GM23338 (cell line): ENCODE measurements around the gene XRCC5. TPM values are rescaled to one million over a fixed set of nuclear protein-coding genes. Genes with fewer than 3 reads are reported as not detected.

Source experiments
- ATAC-seq: fragments of 200-7000 bp; cut with Tn5 transposase; 3 replicates; pipeline ENCODE4 v1.9.1; 2020
- DNase-seq: peaks from one replicate; pipeline ENCODE4 v3.0.0-alpha.2; 2015; ENCODE audit warnings: low spot score
- H2AFZ ChIP-seq: fragments of 200-600 bp; sonication (generic); 2 replicates; pipeline ENCODE4 v1.8.0; 2016; ENCODE audit warnings: antibody characterized with exemption, mild to moderate bottlenecking, moderate library complexity
- H3F3A ChIP-seq: fragments of 200-600 bp; sonication (generic); replicated peaks from 2 replicates; pipeline ENCODE4 v1.8.0; 2017; ENCODE audit warnings: antibody characterized with exemption, mixed run types, low read depth
- H3K27ac ChIP-seq: fragments of 200-600 bp; sonication (generic); 2 replicates; pipeline ENCODE4 v1.6.1; 2016; ENCODE audit warnings: low read depth
- H3K27me3 ChIP-seq: fragments of 200-600 bp; sonication (generic); 2 replicates; pipeline ENCODE4 v1.8.0; 2016; ENCODE audit warnings: mild to moderate bottlenecking, mixed run types, moderate library complexity; ENCODE audit not compliant: insufficient read depth
- H3K36me3 ChIP-seq: fragments of 200-600 bp; sonication (generic); 2 replicates; pipeline ENCODE4 v1.8.0; 2016; ENCODE audit warnings: mild to moderate bottlenecking; ENCODE audit not compliant: insufficient read depth
- H3K4me1 ChIP-seq: fragments of 200-600 bp; sonication (generic); 2 replicates; pipeline ENCODE4 v1.8.0; 2016; ENCODE audit warnings: mild to moderate bottlenecking, moderate library complexity; ENCODE audit not compliant: insufficient read depth
- H3K4me2 ChIP-seq: fragments of 200-600 bp; sonication (generic); 2 replicates; pipeline ENCODE4 v1.7.1; 2017; ENCODE audit warnings: mixed run types
- H3K4me3 ChIP-seq: fragments of 200-600 bp; sonication (generic); 2 replicates; pipeline ENCODE4 v1.6.1; 2016; ENCODE audit warnings: mixed run types
- H3K79me2 ChIP-seq: fragments of 200-600 bp; sonication (generic); replicated peaks from 2 replicates; pipeline ENCODE4 v1.8.0; 2017; ENCODE audit warnings: mild to moderate bottlenecking; ENCODE audit not compliant: insufficient read depth
- H3K9me2 ChIP-seq: fragments of 200-600 bp; sonication (generic); 2 replicates; pipeline ENCODE4 v1.8.0; 2017; ENCODE audit not compliant: insufficient read depth
- H4K20me1 ChIP-seq: fragments of 200-600 bp; sonication (generic); replicated peaks from 2 replicates; pipeline ENCODE4 v1.8.0; 2017; ENCODE audit warnings: mild to moderate bottlenecking; ENCODE audit not compliant: insufficient read depth
- H3K27ac Mint-ChIP-seq: 2 replicates; pipeline ENCODE4 v1.8.0; 2020; ENCODE audit warnings: inconsistent platforms, mild to moderate bottlenecking, moderate library complexity, mixed read lengths
- H3K27me3 Mint-ChIP-seq: 3 replicates; pipeline ENCODE4 v1.8.0; 2022; ENCODE audit warnings: low read depth, mild to moderate bottlenecking, moderate library complexity, mixed read lengths, inconsistent platforms; ENCODE audit not compliant: insufficient read depth, poor library complexity
- H3K36me3 Mint-ChIP-seq: 3 replicates; pipeline ENCODE4 v1.8.0; 2021; ENCODE audit warnings: low read depth, mild to moderate bottlenecking, inconsistent platforms, moderate library complexity, mixed read lengths
- H3K4me1 Mint-ChIP-seq: 3 replicates; pipeline ENCODE4 v1.8.0; 2020; ENCODE audit warnings: mild to moderate bottlenecking, inconsistent platforms, mixed read lengths
- H3K4me3 Mint-ChIP-seq: 3 replicates; pipeline ENCODE4 v1.8.0; 2021; ENCODE audit warnings: moderate library complexity, mild to moderate bottlenecking, inconsistent platforms, mixed read lengths
- H3K9me3 Mint-ChIP-seq: 3 replicates; pipeline ENCODE4 v1.8.0; 2020; ENCODE audit warnings: moderate library complexity, mild to moderate bottlenecking, inconsistent platforms, mixed read lengths
- EZH2 ChIP-seq: fragments of 200-600 bp; sonication (generic); IDR thresholded peaks from one replicate; pipeline ENCODE4 v1.8.0; 2017; ENCODE audit warnings: antibody characterized with exemption, mild to moderate bottlenecking, low read depth; ENCODE audit not compliant: unreplicated experiment
- NANOG ChIP-seq: IDR thresholded peaks from 2 replicates; pipeline ENCODE4 v1.6.1; 2016; ENCODE audit warnings: antibody characterized with exemption, borderline replicate concordance
- REST ChIP-seq: IDR thresholded peaks from one replicate; pipeline ENCODE4 v1.6.1; 2018; ENCODE audit warnings: antibody characterized with exemption; ENCODE audit not compliant: unreplicated experiment
- STAT1 ChIP-seq: IDR thresholded peaks from one replicate; pipeline ENCODE4 v1.6.1; 2016; ENCODE audit warnings: antibody characterized with exemption; ENCODE audit not compliant: unreplicated experiment
- ZNF114 ChIP-seq: fragments of 250-450 bp; sonication (Bioruptor Pico); IDR thresholded peaks from 2 replicates; pipeline ENCODE4 v1.5.0; 2020; ENCODE audit warnings: mild to moderate bottlenecking, moderate library complexity
- ZNF331 ChIP-seq: fragments of 250-450 bp; sonication (Bioruptor Pico); IDR thresholded peaks from 2 replicates; pipeline ENCODE4 v1.5.0; 2020; ENCODE audit warnings: low read depth, mild to moderate bottlenecking, moderate library complexity
- polyA plus RNA-seq: library from polyadenylated mRNA; unstranded; fragments of >200 nt; fragmentation: Nextera tagmentation; extraction: Ambion mirVana; gene quantifications from 2 replicates; pipeline ENCODE4 v1.2.1, GENCODE V29; 2016
- total RNA-seq: library from RNA; depleted of rRNA; stranded (reverse); fragments of >200 nt; shearing (Covaris generic); gene quantifications from 2 replicates; pipeline ENCODE4 v1.2.3, GENCODE V29; 2014
- TF ChIP-seq, protein P1 (sequence below): fragments of 250-450 bp; sonication (Bioruptor Pico); IDR thresholded peaks from 2 replicates; pipeline ENCODE4 v1.5.0; 2020; ENCODE audit warnings: mild to moderate bottlenecking, moderate library complexity

Gene XRCC5
- total and polyA plus RNA-seq, 2 experiments from 2014 or later, result 499 to 524 TPM

GRCh38 chr2:216149741-216150140, 40.6 kb downstream of the XRCC5 start:
- Histone ChIP-seq H3K4me2 (no peak overlapping the region), H3K27me3 (no peaks in the 10 kb centered on the region), H3K27ac (peak overlapping the region; percentile 26; the same call in 1 of the 2 replicates), H4K20me1 (peaks cover 62% of the 10 kb centered on the region), H2AFZ (no peak overlapping the region), H3K4me1 (no peaks in the 10 kb centered on the region; the same call in 1 of the 2 replicates), H3K9me2 (no peaks in the 10 kb centered on the region), H3F3A (peaks cover 14% of the 10 kb centered on the region), H3K79me2 (peaks cover 94% of the 10 kb centered on the region), H3K4me3 (no peak overlapping the region), H3K36me3 (peaks cover 79% of the 10 kb centered on the region)
- Mint-ChIP-seq H3K27ac (no peak overlapping the region), H3K36me3 (peaks cover 81% of the 10 kb centered on the region), H3K4me1 (peaks cover 8% of the 10 kb centered on the region), H3K9me3 (no peaks in the 10 kb centered on the region), H3K4me3 (no peak overlapping the region), H3K27me3 (peaks cover 2% of the 10 kb centered on the region)
- no peak for TF ChIP-seq REST
- no peak for DNase-seq
- ATAC-seq, result no peak

- Histone ChIP-seq H4K20me1 (peaks cover 54% of the 10 kb centered on the region), H3K36me3 (peaks cover 91% of the 10 kb centered on the region), H3K4me1 (no peaks in the 10 kb centered on the region), H3K27me3 (no peaks in the 10 kb centered on the region), H2AFZ (no peak overlapping the region), H3K4me2 (no peak overlapping the region), H3K79me2 (peaks cover 91% of the 10 kb centered on the region), H3F3A (peaks cover 18% of the 10 kb centered on the region), H3K4me3 (no peak overlapping the region), H3K27ac (0 out of 2 replicates have a peak overlapping the region, but pooled peaks have one; percentile 27), H3K9me2 (no peaks in the 10 kb centered on the region)
- Mint-ChIP-seq H3K27me3 (peaks cover 2% of the 10 kb centered on the region), H3K27ac (no peak overlapping the region), H3K36me3 (peaks cover 96% of the 10 kb centered on the region), H3K4me3 (no peak overlapping the region), H3K4me1 (peaks cover 8% of the 10 kb centered on the region), H3K9me3 (no peaks in the 10 kb centered on the region)
- DNase-seq, result no peak
- ATAC-seq, result no peak
- no peak for TF ChIP-seq ZNF331
- no peak for TF ChIP-seq ZNF114 (CRISPR knock-in tag)
- no peak for TF ChIP-seq REST
- no peak for TF ChIP-seq STAT1
- TF ChIP-seq EZH2, result no peak
- TF ChIP-seq, protein P1, sequence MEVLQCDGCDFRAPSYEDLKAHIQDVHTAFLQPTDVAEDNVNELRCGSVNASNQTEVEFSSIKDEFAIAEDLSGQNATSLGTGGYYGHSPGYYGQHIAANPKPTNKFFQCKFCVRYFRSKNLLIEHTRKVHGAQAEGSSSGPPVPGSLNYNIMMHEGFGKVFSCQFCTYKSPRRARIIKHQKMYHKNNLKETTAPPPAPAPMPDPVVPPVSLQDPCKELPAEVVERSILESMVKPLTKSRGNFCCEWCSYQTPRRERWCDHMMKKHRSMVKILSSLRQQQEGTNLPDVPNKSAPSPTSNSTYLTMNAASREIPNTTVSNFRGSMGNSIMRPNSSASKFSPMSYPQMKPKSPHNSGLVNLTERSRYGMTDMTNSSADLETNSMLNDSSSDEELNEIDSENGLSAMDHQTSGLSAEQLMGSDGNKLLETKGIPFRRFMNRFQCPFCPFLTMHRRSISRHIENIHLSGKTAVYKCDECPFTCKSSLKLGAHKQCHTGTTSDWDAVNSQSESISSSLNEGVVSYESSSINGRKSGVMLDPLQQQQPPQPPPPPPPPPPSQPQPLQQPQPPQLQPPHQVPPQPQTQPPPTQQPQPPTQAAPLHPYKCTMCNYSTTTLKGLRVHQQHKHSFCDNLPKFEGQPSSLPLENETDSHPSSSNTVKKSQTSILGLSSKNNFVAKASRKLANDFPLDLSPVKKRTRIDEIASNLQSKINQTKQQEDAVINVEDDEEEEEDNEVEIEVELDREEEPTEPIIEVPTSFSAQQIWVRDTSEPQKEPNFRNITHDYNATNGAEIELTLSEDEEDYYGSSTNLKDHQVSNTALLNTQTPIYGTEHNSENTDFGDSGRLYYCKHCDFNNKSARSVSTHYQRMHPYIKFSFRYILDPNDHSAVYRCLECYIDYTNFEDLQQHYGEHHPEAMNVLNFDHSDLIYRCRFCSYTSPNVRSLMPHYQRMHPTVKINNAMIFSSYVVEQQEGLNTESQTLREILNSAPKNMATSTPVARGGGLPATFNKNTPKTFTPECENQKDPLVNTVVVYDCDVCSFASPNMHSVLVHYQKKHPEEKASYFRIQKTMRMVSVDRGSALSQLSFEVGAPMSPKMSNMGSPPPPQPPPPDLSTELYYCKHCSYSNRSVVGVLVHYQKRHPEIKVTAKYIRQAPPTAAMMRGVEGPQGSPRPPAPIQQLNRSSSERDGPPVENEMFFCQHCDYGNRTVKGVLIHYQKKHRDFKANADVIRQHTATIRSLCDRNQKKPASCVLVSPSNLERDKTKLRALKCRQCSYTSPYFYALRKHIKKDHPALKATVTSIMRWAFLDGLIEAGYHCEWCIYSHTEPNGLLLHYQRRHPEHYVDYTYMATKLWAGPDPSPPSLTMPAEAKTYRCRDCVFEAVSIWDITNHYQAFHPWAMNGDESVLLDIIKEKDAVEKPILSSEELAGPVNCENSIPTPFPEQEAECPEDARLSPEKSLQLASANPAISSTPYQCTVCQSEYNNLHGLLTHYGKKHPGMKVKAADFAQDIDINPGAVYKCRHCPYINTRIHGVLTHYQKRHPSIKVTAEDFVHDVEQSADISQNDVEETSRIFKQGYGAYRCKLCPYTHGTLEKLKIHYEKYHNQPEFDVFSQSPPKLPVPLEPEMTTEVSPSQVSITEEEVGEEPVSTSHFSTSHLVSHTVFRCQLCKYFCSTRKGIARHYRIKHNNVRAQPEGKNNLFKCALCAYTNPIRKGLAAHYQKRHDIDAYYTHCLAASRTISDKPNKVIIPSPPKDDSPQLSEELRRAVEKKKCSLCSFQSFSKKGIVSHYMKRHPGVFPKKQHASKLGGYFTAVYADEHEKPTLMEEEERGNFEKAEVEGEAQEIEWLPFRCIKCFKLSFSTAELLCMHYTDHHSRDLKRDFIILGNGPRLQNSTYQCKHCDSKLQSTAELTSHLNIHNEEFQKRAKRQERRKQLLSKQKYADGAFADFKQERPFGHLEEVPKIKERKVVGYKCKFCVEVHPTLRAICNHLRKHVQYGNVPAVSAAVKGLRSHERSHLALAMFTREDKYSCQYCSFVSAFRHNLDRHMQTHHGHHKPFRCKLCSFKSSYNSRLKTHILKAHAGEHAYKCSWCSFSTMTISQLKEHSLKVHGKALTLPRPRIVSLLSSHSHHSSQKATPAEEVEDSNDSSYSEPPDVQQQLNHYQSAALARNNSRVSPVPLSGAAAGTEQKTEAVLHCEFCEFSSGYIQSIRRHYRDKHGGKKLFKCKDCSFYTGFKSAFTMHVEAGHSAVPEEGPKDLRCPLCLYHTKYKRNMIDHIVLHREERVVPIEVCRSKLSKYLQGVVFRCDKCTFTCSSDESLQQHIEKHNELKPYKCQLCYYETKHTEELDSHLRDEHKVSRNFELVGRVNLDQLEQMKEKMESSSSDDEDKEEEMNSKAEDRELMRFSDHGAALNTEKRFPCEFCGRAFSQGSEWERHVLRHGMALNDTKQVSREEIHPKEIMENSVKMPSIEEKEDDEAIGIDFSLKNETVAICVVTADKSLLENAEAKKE (CRISPR knock-in tag), result no peak
- no peak for TF ChIP-seq NANOG
Measured at GRCh38 chr2:216151313-216152025, 42.3 kb downstream of the XRCC5 start.
